Measurements from ENCODE around the gene ZNF341.
"Not testable (repeated sequence)": the region's sequence is repeated elsewhere in the genome, so short reads cannot be mapped to it uniquely, and the experiment has no call there.

Gene ZNF341

GRCh38 chr20:33732166-33732970 lies 572 bp downstream of the ZNF341 start:
- DNase-seq = peak; percentile 90

GRCh38 chr20:33733654-33734576 lies 2.1 kb downstream of the ZNF341 start:
- DNase-seq = no peak

GRCh38 chr20:33736962-33737361 lies 5.2 kb downstream of the ZNF341 start:
- DNase-seq = no peak

- no peak for DNase-seq
These were observed 7.7 kb downstream of the ZNF341 start for GRCh38 chr20:33739493-33739892.

- DNase-seq = no peak
These were observed 8.4 kb downstream of the ZNF341 start for GRCh38 chr20:33740189-33740588.

- no peak for DNase-seq
These were observed 12.4 kb downstream of the ZNF341 start for GRCh38 chr20:33744181-33744580.

GRCh38 chr20:33744773-33745385 lies 13.1 kb downstream of the ZNF341 start:
- DNase-seq = no peak

GRCh38 chr20:33746325-33746998 lies 14.7 kb downstream of the ZNF341 start:
- no peak for DNase-seq

- DNase-seq = no peak
These were observed 20.0 kb downstream of the ZNF341 start for GRCh38 chr20:33751775-33752174.

- DNase-seq = no peak
These were observed 21.3 kb downstream of the ZNF341 start for GRCh38 chr20:33753143-33753542.

- DNase-seq = no peak
These were observed 22.0 kb downstream of the ZNF341 start for GRCh38 chr20:33753763-33754162.

- not testable (repeated sequence) for DNase-seq
These were observed 24.2 kb downstream of the ZNF341 start for GRCh38 chr20:33755936-33756490.

- DNase-seq = no peak
These were observed 25.2 kb downstream of the ZNF341 start for GRCh38 chr20:33757046-33757445.

GRCh38 chr20:33757458-33757857 lies 25.7 kb downstream of the ZNF341 start:
- DNase-seq = no peak

GRCh38 chr20:33761698-33762250 lies 30.0 kb downstream of the ZNF341 start:
- no peak for DNase-seq

GRCh38 chr20:33765099-33765498 lies 33.3 kb downstream of the ZNF341 start:
- DNase-seq = no peak

GRCh38 chr20:33765592-33765991 lies 33.8 kb downstream of the ZNF341 start:
- no peak for DNase-seq

- DNase-seq = no peak
These were observed 34.9 kb downstream of the ZNF341 start for GRCh38 chr20:33766686-33767085.

GRCh38 chr20:33767777-33768138 lies 36.0 kb downstream of the ZNF341 start:
- DNase-seq = no peak

- no peak for DNase-seq
These were observed 37.2 kb downstream of the ZNF341 start for GRCh38 chr20:33769043-33769442.

- DNase-seq = no peak
These were observed 38.2 kb downstream of the ZNF341 start for GRCh38 chr20:33770005-33770404.

GRCh38 chr20:33771938-33772337 lies 40.1 kb downstream of the ZNF341 start:
- DNase-seq = no peak

Data from activated CD8-positive, alpha-beta memory T cell treated with anti-CD3 and anti-CD28 coated beads, Interleukin-2, amount 50 U/mL, for 48 hours (primary cell).